Panc1 (cell line): ENCODE data around the gene PRAMEF13. TPM values are rescaled to one million over a fixed set of nuclear protein-coding genes. Genes with fewer than 3 reads are reported as not detected.
A peak's percentile ranks its signal among the peaks of the same experiment; 100 is the strongest.
"Not testable (repeated sequence)": the region's sequence is repeated elsewhere in the genome, so short reads cannot be mapped to it uniquely, and the experiment has no call there.

ENCODE experiments used
- ATAC-seq: fragments of 200-7000 bp; cut with Tn5 transposase; 2 replicates; pipeline ENCODE4 v1.9.1; 2020; ENCODE audit warnings: mild to moderate bottlenecking, moderate library complexity
- BruUV-seq: library from RNA; stranded (reverse); fragments of 400-500 nt; replicated peaks from 2 replicates; lab custom pipeline; 2021; lab: Mats Ljungman, UMichigan
- CTCF ChIA-PET: fragments of 300-600 bp; sonication (Branson Sonifier 250); formaldehyde crosslinking; loops from one replicate; lab custom pipeline; 2022; ENCODE audit warnings: antibody characterized with exemption; lab: Charles Lee
- POLR2A ChIA-PET: fragments of 300-600 bp; sonication (Branson Sonifier 250); formaldehyde crosslinking; loops from one replicate; lab custom pipeline; 2022; ENCODE audit warnings: antibody characterized with exemption; lab: Charles Lee
- DNase-seq: peaks from one replicate; pipeline ENCODE4 v3.0.0-alpha.2; 2010; ENCODE audit warnings: low read depth, low spot score
- H3K27ac ChIP-seq: 2 replicates; pipeline ENCODE4 v1.5.1; 2011; ENCODE audit warnings: mild to moderate bottlenecking, low read length, inconsistent platforms
- H3K27me3 ChIP-seq: fragments of 200-500 bp; sonication (Bioruptor generic); 2 replicates; pipeline ENCODE4 v1.6.0; 2014; ENCODE audit warnings: low read length, inconsistent platforms; ENCODE audit not compliant: control insufficient read depth, insufficient read depth
- H3K36me3 ChIP-seq: fragments of 200-500 bp; sonication (Bioruptor generic); 2 replicates; pipeline ENCODE4 v1.5.1; 2014; ENCODE audit warnings: inconsistent platforms, mild to moderate bottlenecking, low read length, moderate library complexity; ENCODE audit not compliant: control insufficient read depth, insufficient read depth
- H3K4me1 ChIP-seq: 2 replicates; pipeline ENCODE4 v1.5.1; 2011; ENCODE audit warnings: inconsistent platforms, mild to moderate bottlenecking, low read length, moderate library complexity; ENCODE audit not compliant: control insufficient read depth, insufficient read depth
- H3K4me3 ChIP-seq, 2 experiments: 2 replicates each; pipeline ENCODE4 v1.5.1; 2011 to 2012; ENCODE audit warnings: low read depth in 2 of 2, low read length in 2 of 2, mild to moderate bottlenecking in 2 of 2, inconsistent platforms in 1 of 2, moderate library complexity in 1 of 2
- H3K9me3 ChIP-seq: fragments of 200-500 bp; sonication (Bioruptor generic); 2 replicates; pipeline ENCODE4 v1.5.1; 2014; ENCODE audit warnings: low read depth, mild to moderate bottlenecking, inconsistent platforms, low read length, moderate library complexity; ENCODE audit not compliant: control insufficient read depth, insufficient read depth
- POLR2AphosphoS5 ChIP-seq: IDR thresholded peaks from 2 replicates; pipeline ENCODE4 v1.6.1; 2012; ENCODE audit warnings: mild to moderate bottlenecking, low read depth, low read length, moderate library complexity
- SIN3A ChIP-seq: IDR thresholded peaks from 2 replicates; pipeline ENCODE4 v1.6.1; 2012; ENCODE audit warnings: low read depth, mild to moderate bottlenecking, low read length, moderate library complexity, borderline replicate concordance; ENCODE audit not compliant: insufficient read depth
- TCF7L2 ChIP-seq: IDR thresholded peaks from 2 replicates; pipeline ENCODE4 v1.6.1; 2011; ENCODE audit warnings: mild to moderate bottlenecking, low read depth, low read length, inconsistent platforms
- in situ Hi-C: cut with HindIII; loops from 2 replicates; pipeline ENCODE4 v1.10.0; 2016; ENCODE audit warnings: low sequenced_read_pairs, low pct_unique_long_range_greater_than_20kb
- intact Hi-C: fragments of 100-400 bp; cut with micrococcal nuclease; formaldehyde crosslinking; loops from one replicate; pipeline ENCODE4 v1.10.0; 2022; ENCODE audit not compliant: unreplicated experiment
- total RNA-seq: library from RNA; stranded (reverse); gene quantifications from one replicate; pipeline ENCODE4 v1.2.1, GENCODE V29; 2021; ENCODE audit not compliant: unreplicated experiment
- TF ChIP-seq, protein P1 (sequence below): fragments of 450-650 bp; IDR thresholded peaks from 2 replicates; pipeline ENCODE4 v1.5.1; 2017; ENCODE audit warnings: mild to moderate bottlenecking
- TF ChIP-seq, protein P2 (sequence below), 2 experiments: IDR thresholded peaks; 2 replicates each; pipeline ENCODE4 v1.6.1; 2011 to 2012; ENCODE audit warnings: low read depth in 2 of 2, control low read depth in 1 of 2, low read length in 1 of 2, mild to moderate bottlenecking in 1 of 2, moderate library complexity in 1 of 2; ENCODE audit not compliant: insufficient read depth in 1 of 2

The PRAMEF13 gene
- total RNA-seq, 1 experiment from 2014 or later: not detected

DNA sequence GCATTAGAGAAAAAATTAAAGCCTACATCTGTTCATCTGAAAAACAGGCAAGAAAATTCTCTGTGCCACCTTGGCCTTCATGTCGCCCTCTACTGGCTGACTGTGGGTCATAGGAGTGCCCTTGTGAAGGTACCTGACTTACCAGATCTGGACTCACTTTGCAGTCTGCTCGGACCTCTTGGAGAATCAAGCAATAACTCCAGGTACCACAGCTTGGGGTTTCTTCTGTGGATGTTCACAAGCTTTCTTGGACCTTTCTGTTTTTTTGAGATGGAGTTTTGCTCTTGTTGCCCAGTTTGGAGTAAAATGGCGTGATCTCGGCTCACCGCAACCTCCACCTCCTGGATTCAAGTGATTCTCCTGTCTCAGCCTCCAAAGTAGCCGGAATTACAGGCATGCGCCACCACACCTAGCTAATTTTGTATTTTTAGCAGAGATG, 27.2 kb upstream of the PRAMEF13 start:
- ChIA-PET CTCF (interaction anchor here (0.7 kb wide), 1 partner anchor 581 kb away, joined by 4 read pairs; no protein-coding TSS in a partner anchor), POLR2A (no interaction called here)
- Histone ChIP-seq H3K27ac (no peak overlapping the region), H3K36me3 (no peaks in the 10 kb centered on the region), H3K4me1 (no peaks in the 10 kb centered on the region), H3K4me3 (no peak overlapping the region), H3K27me3 (0 out of 2 replicates have a peak, but pooled peaks cover 3% of the 10 kb centered on the region), H3K9me3 (no peaks in the 10 kb centered on the region)
- ATAC-seq: 0 out of 2 replicates have a peak, but pooled peaks have one; percentile 62
- intact Hi-C loops (no loop called here), in situ Hi-C loops (no loop called here)
- no TSS peak for BruUV-seq
- TF ChIP-seq, protein P1, sequence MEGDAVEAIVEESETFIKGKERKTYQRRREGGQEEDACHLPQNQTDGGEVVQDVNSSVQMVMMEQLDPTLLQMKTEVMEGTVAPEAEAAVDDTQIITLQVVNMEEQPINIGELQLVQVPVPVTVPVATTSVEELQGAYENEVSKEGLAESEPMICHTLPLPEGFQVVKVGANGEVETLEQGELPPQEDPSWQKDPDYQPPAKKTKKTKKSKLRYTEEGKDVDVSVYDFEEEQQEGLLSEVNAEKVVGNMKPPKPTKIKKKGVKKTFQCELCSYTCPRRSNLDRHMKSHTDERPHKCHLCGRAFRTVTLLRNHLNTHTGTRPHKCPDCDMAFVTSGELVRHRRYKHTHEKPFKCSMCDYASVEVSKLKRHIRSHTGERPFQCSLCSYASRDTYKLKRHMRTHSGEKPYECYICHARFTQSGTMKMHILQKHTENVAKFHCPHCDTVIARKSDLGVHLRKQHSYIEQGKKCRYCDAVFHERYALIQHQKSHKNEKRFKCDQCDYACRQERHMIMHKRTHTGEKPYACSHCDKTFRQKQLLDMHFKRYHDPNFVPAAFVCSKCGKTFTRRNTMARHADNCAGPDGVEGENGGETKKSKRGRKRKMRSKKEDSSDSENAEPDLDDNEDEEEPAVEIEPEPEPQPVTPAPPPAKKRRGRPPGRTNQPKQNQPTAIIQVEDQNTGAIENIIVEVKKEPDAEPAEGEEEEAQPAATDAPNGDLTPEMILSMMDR: peak; percentile 70
- TF ChIP-seq POLR2AphosphoS5: no peak
- DNase-seq: peak; percentile 35

DNA sequence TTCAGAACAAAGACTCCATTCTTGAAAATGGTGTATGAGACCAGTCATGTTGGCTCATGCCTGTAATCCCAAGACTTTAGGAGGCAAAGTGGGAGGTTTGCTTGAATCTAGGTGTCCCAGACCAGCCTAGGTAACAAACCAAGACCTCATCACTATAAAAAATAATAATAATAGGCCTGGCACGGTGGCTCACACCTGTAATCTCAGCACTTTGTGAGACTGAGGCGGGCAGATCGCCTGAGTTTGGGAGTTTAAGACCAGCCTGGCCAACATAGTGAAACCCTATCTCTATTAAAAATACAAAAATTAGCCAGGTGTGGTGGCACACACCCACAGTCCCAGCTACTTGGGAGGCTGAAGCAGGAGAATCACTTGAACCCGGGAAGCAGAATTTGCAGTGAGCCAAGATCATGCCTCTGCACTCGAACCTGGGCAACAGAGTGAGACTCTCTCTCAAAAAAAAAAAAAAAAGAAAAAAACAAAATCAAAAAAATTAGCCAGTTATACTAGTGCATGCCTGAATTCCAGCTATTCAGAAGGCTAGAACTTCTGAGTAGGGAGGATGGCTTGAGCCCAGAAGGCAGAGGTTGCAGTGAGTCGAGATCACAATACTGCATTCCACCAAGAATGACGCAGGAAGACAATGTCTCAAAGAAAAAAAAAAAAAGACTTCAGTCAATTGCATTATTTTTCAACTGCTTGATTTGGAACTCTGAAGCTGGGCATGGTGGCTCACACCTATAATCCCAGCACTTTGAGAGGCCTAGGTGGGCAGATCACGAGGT, 26.3 kb upstream of the PRAMEF13 start:
- in situ Hi-C loops, H3K27me3 ChIP-seq, POLR2A ChIA-PET, H3K27ac ChIP-seq, H3K4me1 ChIP-seq, H3K4me3 ChIP-seq, intact Hi-C loops, H3K9me3 ChIP-seq, H3K36me3 ChIP-seq, BruUV-seq, DNase-seq, ATAC-seq: not testable (repeated sequence)
- CTCF ChIA-PET: interaction anchor here (0.7 kb wide), 1 partner anchor 580 kb away, joined by 4 read pairs; no protein-coding TSS in a partner anchor

DNA sequence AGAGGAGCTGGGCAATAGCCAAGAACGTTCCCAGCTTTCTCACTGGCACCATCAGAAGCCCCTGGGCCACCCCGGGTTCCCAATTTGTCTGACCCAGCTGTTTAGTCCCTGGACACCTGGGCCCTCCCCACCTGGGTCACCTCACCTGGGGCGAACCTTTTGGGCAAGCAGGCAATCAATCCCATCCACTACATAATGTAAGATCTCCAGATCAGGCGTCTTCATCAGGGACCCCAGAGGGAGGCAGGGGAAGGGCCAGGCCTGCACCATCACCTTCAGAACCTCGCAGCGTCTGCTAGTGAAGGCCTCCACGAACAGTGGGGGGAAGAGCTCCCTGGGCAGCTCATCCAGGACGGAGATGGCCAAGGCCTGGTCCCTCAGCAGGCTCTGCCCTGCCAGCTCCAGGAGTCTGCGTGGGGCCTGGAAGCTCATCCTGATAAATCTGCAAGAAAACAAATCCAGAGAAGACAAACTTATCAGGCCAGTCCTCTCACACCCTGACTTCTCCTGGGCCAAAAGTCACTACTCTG, 24.5 kb upstream of the PRAMEF13 start, which contains the start of gene PRAMEF18:
PRAMEF18 (minus strand) TSS at position 480 of the 530 bp plus-strand sequence; CDS start at position 432, 48 bp downstream.
- CTCF ChIA-PET, in situ Hi-C loops, ATAC-seq, H3K27ac ChIP-seq, H3K4me1 ChIP-seq, H3K36me3 ChIP-seq, H3K27me3 ChIP-seq, POLR2A ChIA-PET, DNase-seq, H3K4me3 ChIP-seq, intact Hi-C loops, BruUV-seq, H3K9me3 ChIP-seq: not testable (repeated sequence)

DNA sequence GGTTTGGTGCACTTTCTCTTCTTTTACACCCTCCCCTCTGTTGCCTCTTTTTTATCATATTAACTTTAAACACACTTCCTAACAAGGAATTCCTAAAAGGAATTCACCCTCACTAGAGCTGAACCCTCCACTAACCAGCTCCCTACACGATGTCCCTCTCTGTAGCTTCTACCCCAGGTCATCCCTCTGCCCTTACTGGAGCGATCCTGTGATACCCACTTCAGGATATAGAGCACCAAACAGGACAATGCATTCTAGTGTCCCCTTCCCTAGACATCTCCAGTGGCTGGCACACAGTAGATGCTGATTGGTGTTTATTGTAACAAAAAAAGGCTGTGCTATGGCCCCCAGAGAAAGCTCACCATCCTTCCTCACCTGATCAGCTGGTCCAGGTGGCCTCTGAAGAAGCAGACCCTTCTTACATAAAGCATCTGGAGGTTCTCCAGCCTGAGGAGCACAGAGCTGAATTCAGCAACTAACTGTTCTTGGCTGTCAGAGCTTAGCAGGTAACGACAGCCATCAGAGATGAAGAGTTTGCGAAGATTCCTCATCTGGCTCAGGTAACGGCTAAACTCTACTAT, 23.4 kb upstream of the PRAMEF13 start:
- no peak for TF ChIP-seq POLR2AphosphoS5
- TF ChIP-seq, protein P1: no peak
- TF ChIP-seq, protein P2, sequence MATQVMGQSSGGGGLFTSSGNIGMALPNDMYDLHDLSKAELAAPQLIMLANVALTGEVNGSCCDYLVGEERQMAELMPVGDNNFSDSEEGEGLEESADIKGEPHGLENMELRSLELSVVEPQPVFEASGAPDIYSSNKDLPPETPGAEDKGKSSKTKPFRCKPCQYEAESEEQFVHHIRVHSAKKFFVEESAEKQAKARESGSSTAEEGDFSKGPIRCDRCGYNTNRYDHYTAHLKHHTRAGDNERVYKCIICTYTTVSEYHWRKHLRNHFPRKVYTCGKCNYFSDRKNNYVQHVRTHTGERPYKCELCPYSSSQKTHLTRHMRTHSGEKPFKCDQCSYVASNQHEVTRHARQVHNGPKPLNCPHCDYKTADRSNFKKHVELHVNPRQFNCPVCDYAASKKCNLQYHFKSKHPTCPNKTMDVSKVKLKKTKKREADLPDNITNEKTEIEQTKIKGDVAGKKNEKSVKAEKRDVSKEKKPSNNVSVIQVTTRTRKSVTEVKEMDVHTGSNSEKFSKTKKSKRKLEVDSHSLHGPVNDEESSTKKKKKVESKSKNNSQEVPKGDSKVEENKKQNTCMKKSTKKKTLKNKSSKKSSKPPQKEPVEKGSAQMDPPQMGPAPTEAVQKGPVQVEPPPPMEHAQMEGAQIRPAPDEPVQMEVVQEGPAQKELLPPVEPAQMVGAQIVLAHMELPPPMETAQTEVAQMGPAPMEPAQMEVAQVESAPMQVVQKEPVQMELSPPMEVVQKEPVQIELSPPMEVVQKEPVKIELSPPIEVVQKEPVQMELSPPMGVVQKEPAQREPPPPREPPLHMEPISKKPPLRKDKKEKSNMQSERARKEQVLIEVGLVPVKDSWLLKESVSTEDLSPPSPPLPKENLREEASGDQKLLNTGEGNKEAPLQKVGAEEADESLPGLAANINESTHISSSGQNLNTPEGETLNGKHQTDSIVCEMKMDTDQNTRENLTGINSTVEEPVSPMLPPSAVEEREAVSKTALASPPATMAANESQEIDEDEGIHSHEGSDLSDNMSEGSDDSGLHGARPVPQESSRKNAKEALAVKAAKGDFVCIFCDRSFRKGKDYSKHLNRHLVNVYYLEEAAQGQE (IDR thresholded peaks at IDR 0.05; ENCODE audit: insufficient read depth in 1 of 2, low read depth in 2 of 2, low read length in 1 of 2): no peak
- TF ChIP-seq SIN3A: no peak
- no peak for TF ChIP-seq TCF7L2
- DNase-seq (no peak), ATAC-seq (no peak)
- Histone ChIP-seq H3K4me3 (no peak overlapping the region), H3K27me3 (0 out of 2 replicates have a peak, but pooled peaks cover 3% of the 10 kb centered on the region), H3K9me3 (no peaks in the 10 kb centered on the region), H3K4me1 (no peaks in the 10 kb centered on the region), H3K27ac (no peak overlapping the region), H3K36me3 (no peaks in the 10 kb centered on the region)
- ChIA-PET CTCF (no interaction called here), POLR2A (no interaction called here)
- intact Hi-C loops (no loop called here), in situ Hi-C loops (no loop called here)
- BruUV-seq: no TSS peak
